Esophagus muscularis mucosa (tissue), 4 donors: ENCODE data around the gene SLC4A1. TPM values are rescaled to one million over a fixed set of nuclear protein-coding genes. Genes with fewer than 3 reads are reported as not detected.

ENCODE experiments used
- DNase-seq: peaks from one replicate; pipeline ENCODE4 v3.0.0-alpha.2; 2017; ENCODE audit errors: extremely low spot score
- H3K27ac ChIP-seq, 4 donors: fragments of 200-600 bp; sonication (generic); replicated peaks in 1 of 4; 1 replicate in 3 of 4; 2 replicates in 1 of 4; pipeline ENCODE4 v1.5.1; 2016 to 2019; ENCODE audit warnings: mild to moderate bottlenecking in 1 of 4
- H3K27me3 ChIP-seq, 4 donors: fragments of 200-600 bp; sonication (generic); one replicate each; pipeline versions ENCODE4 v1.5.1 to v1.6.0; 2016 to 2019
- H3K36me3 ChIP-seq, 4 donors: fragments of 200-600 bp; sonication (generic); one replicate each; pipeline ENCODE4 v1.5.1; 2016 to 2019
- H3K4me1 ChIP-seq, 4 donors: fragments of 200-600 bp; sonication (generic); one replicate each; pipeline ENCODE4 v1.5.1; 2016 to 2019
- H3K4me3 ChIP-seq, 4 donors: fragments of 200-600 bp; sonication (generic); 1 replicate in 2 of 4; 2 replicates in 2 of 4; pipeline ENCODE4 v1.5.1; 2016 to 2019; ENCODE audit warnings: mild to moderate bottlenecking in 4 of 4, moderate library complexity in 1 of 4
- H3K9me3 ChIP-seq, 4 donors: fragments of 200-600 bp; sonication (generic); 1 replicate in 3 of 4; 2 replicates in 1 of 4; pipeline ENCODE4 v1.5.1; 2016 to 2019
- EP300 ChIP-seq: sonication (generic); formaldehyde crosslinking; IDR thresholded peaks from one replicate; pipeline ENCODE4 v1.6.1; 2017; ENCODE audit warnings: antibody characterized with exemption
- POLR2A ChIP-seq: fragments of 450-650 bp; IDR thresholded peaks from one replicate; pipeline ENCODE4 v1.6.1; 2017; ENCODE audit warnings: antibody characterized with exemption, moderate library complexity, mild to moderate bottlenecking, low read depth
- POLR2AphosphoS5 ChIP-seq, 2 donors: sonication (generic); formaldehyde crosslinking; IDR thresholded peaks; one replicate each; pipeline ENCODE4 v1.6.1; 2017; ENCODE audit warnings: antibody characterized with exemption in 2 of 2
- WGBS: methylation state at CpG from one replicate; pipeline ENCODE4 v1.1.5; 2018; 5-methylcytosine and 5-hydroxymethylcytosine counted together
- intact Hi-C: fragments of 100-400 bp; cut with DNase I; formaldehyde crosslinking; loops from one replicate; pipeline ENCODE4 v1.15.1; 2023
- total RNA-seq, 4 donors: library from RNA; depleted of rRNA; stranded (reverse); fragments of >200 nt; gene quantifications; one replicate each; pipeline versions ENCODE4 v1.1.0 to v1.2.1, GENCODE V29; 2016
- TF ChIP-seq, protein P1 (sequence below), 3 experiments: fragments of 200-600 bp in 2 of 3; fragments of 450-650 bp in 1 of 3; sonication (generic) in 2 of 3; IDR thresholded peaks; one replicate each; pipeline ENCODE4 v1.5.1; 2017 to 2019; ENCODE audit warnings: antibody characterized with exemption in 3 of 3, mild to moderate bottlenecking in 2 of 3, moderate library complexity in 1 of 3

Gene SLC4A1
- total RNA-seq, 4 donors from 2014 or later: 0.11 to 2.0 (median 0.19) TPM; not detected in 1

- TF ChIP-seq POLR2AphosphoS5 (IDR thresholded peaks at IDR 0.05) (no peak), POLR2A (no peak), EP300 (no peak)
- TF ChIP-seq, protein P1, sequence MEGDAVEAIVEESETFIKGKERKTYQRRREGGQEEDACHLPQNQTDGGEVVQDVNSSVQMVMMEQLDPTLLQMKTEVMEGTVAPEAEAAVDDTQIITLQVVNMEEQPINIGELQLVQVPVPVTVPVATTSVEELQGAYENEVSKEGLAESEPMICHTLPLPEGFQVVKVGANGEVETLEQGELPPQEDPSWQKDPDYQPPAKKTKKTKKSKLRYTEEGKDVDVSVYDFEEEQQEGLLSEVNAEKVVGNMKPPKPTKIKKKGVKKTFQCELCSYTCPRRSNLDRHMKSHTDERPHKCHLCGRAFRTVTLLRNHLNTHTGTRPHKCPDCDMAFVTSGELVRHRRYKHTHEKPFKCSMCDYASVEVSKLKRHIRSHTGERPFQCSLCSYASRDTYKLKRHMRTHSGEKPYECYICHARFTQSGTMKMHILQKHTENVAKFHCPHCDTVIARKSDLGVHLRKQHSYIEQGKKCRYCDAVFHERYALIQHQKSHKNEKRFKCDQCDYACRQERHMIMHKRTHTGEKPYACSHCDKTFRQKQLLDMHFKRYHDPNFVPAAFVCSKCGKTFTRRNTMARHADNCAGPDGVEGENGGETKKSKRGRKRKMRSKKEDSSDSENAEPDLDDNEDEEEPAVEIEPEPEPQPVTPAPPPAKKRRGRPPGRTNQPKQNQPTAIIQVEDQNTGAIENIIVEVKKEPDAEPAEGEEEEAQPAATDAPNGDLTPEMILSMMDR (IDR thresholded peaks at IDR 0.05): no peak
- intact Hi-C loops: no loop called here
- Histone ChIP-seq H3K36me3 (no peaks in the 10 kb centered on the region), H3K4me3 (no peak overlapping the region), H3K4me1 (peaks cover 0 to 8% (median 5%) of the 10 kb centered on the region in 4 donors), H3K27me3 (no peaks in the 10 kb centered on the region), H3K27ac (no peak overlapping the region), H3K9me3 (no peaks in the 10 kb centered on the region)
- WGBS: 92% methylated on average over 5 of the region's 6 CpGs
- no peak for DNase-seq
Measured at GRCh38 chr17:44229090-44229489, 38.8 kb downstream of the SLC4A1 start.

DNA sequence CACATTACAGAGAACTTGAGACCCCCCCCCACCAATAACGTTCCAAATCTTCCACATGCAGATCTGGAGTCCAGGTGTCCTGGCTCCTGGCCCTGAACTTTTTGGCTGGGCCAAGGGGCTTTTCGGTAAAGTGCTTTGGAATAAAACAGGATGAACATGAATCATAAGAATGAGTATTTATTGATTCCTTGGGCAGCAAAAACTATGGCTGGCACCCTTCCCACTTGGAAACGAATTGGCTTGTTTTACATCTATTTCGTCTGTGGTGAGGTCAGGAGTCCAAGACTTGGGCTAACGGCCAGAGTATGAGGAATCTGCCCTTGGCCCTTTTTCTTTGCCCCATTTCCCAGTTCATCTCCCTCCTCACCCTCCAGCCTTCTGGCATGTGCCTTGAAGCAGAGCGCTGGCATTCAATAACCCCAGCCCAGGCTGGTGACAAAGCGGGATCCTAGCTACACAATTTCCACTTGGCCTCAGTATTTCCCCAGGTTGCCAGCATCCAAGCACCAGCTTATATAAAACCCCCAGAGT is 44.3 kb downstream of the SLC4A1 start:
- 25% methylated on average over 7 of the region's 7 CpGs for WGBS
- intact Hi-C loops: no loop called here
- no peak for DNase-seq

GRCh38 chr17:44222112-44222869 is 45.6 kb downstream of the SLC4A1 start:
- intact Hi-C loops: no loop called here
- Histone ChIP-seq H3K9me3 (no peaks in the 10 kb centered on the region), H3K27ac (peak overlapping the region; percentile 100), H3K36me3 (no peaks in the 10 kb centered on the region), H3K27me3 (no peaks in the 10 kb centered on the region), H3K4me1 (peaks cover 30 to 39% (median 38%) of the 10 kb centered on the region in 4 donors), H3K4me3 (peak overlapping the region; percentile 92 to 98 (median 96))
- DNase-seq: peak; percentile 96
- WGBS: under 1% methylated on average over 25 of the region's 36 CpGs
- TF ChIP-seq, protein P1 (IDR thresholded peaks at IDR 0.05): peak; percentile 9 to 41 (median 30)
- TF ChIP-seq POLR2A (no peak), POLR2AphosphoS5 (IDR thresholded peaks at IDR 0.05) (peak; percentile 70 to 87), EP300 (no peak)

More for the DNA sequence above, 44.3 kb downstream of the SLC4A1 start:
- TF ChIP-seq POLR2A: no peak
- peak in 1 of 2 donors; percentile 34 for TF ChIP-seq POLR2AphosphoS5 (IDR thresholded peaks at IDR 0.05)
- no peak for TF ChIP-seq EP300
- TF ChIP-seq, protein P1 (IDR thresholded peaks at IDR 0.05): no peak
- Histone ChIP-seq H3K36me3 (no peaks in the 10 kb centered on the region), H3K27me3 (no peaks in the 10 kb centered on the region), H3K4me1 (peaks cover 20 to 28% (median 27%) of the 10 kb centered on the region in 4 donors), H3K9me3 (no peaks in the 10 kb centered on the region), H3K27ac (peak overlapping the region; percentile 100), H3K4me3 (no peak overlapping the region)

- no peaks in the 10 kb centered on the region for H3K27me3 ChIP-seq
- peak overlapping the region; percentile 100 for H3K27ac ChIP-seq
- H3K36me3 ChIP-seq: peaks cover 0 to 4% (median 3%) of the 10 kb centered on the region in 4 donors
- peak overlapping the region; percentile 92 to 98 (median 96) for H3K4me3 ChIP-seq
- peaks cover 35 to 44% (median 43%) of the 10 kb centered on the region in 4 donors for H3K4me1 ChIP-seq
- intact Hi-C loops: no loop called here
- no peaks in the 10 kb centered on the region for H3K9me3 ChIP-seq
- WGBS: 0% methylated on average over 17 of the region's 17 CpGs
- TF ChIP-seq POLR2AphosphoS5 (IDR thresholded peaks at IDR 0.05) (no peak), POLR2A (no peak), EP300 (no peak)
- TF ChIP-seq, protein P1 (IDR thresholded peaks at IDR 0.05): no peak
- peak; percentile 93 for DNase-seq
Measured at GRCh38 chr17:44221862-44222111, 46.1 kb downstream of the SLC4A1 start.
